GM19467 (cell line): Measurements from ENCODE around the gene SART1.
"Not testable (repeated sequence)": the region's sequence is repeated elsewhere in the genome, so short reads cannot be mapped to it uniquely, and the experiment has no call there.

ENCODE experiments used
- ATAC-seq: cut with Tn5 transposase; IDR thresholded peaks from one replicate; pipeline ENCODE4 v1.9.1; 2021; ENCODE audit warnings: mild to moderate bottlenecking, moderate library complexity; ENCODE audit not compliant: unreplicated experiment

SART1 gene

GRCh38 chr11:65932558-65932919 is 29.0 kb upstream of the SART1 start:
- no peak for ATAC-seq

GRCh38 chr11:65934014-65934413 is 27.5 kb upstream of the SART1 start:
- ATAC-seq = no peak

- no peak for ATAC-seq
Observed at GRCh38 chr11:65937766-65938165, 23.8 kb upstream of the SART1 start.

GRCh38 chr11:65941720-65942310 is 19.7 kb upstream of the SART1 start:
- ATAC-seq = no peak

- no peak for ATAC-seq
Observed at GRCh38 chr11:65942531-65942930, 19.0 kb upstream of the SART1 start.

GRCh38 chr11:65944191-65944590 is 17.3 kb upstream of the SART1 start:
- ATAC-seq = no peak

- ATAC-seq = no peak
Observed at GRCh38 chr11:65944767-65945166, 16.8 kb upstream of the SART1 start.

GRCh38 chr11:65945430-65945911 is 16.1 kb upstream of the SART1 start, which contains the start of gene TSGA10IP:
TSGA10IP (plus strand) TSS chr11:65945480; CDS start chr11:65945676, 196 bp downstream.
- no peak for ATAC-seq

GRCh38 chr11:65945941-65946558 is 15.5 kb upstream of the SART1 start:
- ATAC-seq = no peak

- no peak for ATAC-seq
Observed at GRCh38 chr11:65946655-65947054, 14.9 kb upstream of the SART1 start.

GRCh38 chr11:65947133-65947532 is 14.4 kb upstream of the SART1 start:
- no peak for ATAC-seq

GRCh38 chr11:65947603-65948125 is 13.9 kb upstream of the SART1 start:
- no peak for ATAC-seq

- ATAC-seq = not testable (repeated sequence)
Observed at GRCh38 chr11:65950711-65951110, 10.8 kb upstream of the SART1 start.

- ATAC-seq = not testable (repeated sequence)
Observed at GRCh38 chr11:65951641-65952040, 9.9 kb upstream of the SART1 start.

- ATAC-seq = no peak
Observed at GRCh38 chr11:65952052-65952521, 9.4 kb upstream of the SART1 start.

- ATAC-seq = no peak
Observed at GRCh38 chr11:65953471-65953870, 8.1 kb upstream of the SART1 start.

GRCh38 chr11:65954771-65955170 is 6.8 kb upstream of the SART1 start:
- ATAC-seq = no peak

GRCh38 chr11:65958291-65958690 is 3.2 kb upstream of the SART1 start:
- ATAC-seq = no peak

GRCh38 chr11:65958774-65959420 is 2.6 kb upstream of the SART1 start:
- ATAC-seq = no peak

GRCh38 chr11:65960824-65961266 is 689 bp upstream of the SART1 start:
- no peak for ATAC-seq

- ATAC-seq = no peak
Observed at GRCh38 chr11:65962141-65962564, 619 bp downstream of the SART1 start.

GRCh38 chr11:65964906-65965305 is 3.4 kb downstream of the SART1 start:
- ATAC-seq = no peak
